Stimulated activated CD4-positive, alpha-beta T cell treated with anti-CD3 and anti-CD28 coated beads, Interleukin-12 subunit alpha, Interleukin-12 subunit beta, amount 100 ng/mL, for 48 hours (primary cell): ENCODE measurements around the gene SIDT1.

Experiments
- DNase-seq, 3 donors: peaks; one replicate each; pipeline ENCODE4 v3.0.0-alpha.2; 2020; ENCODE audit warnings: low read depth in 2 of 3, low spot score in 1 of 3

SIDT1 gene

DNA sequence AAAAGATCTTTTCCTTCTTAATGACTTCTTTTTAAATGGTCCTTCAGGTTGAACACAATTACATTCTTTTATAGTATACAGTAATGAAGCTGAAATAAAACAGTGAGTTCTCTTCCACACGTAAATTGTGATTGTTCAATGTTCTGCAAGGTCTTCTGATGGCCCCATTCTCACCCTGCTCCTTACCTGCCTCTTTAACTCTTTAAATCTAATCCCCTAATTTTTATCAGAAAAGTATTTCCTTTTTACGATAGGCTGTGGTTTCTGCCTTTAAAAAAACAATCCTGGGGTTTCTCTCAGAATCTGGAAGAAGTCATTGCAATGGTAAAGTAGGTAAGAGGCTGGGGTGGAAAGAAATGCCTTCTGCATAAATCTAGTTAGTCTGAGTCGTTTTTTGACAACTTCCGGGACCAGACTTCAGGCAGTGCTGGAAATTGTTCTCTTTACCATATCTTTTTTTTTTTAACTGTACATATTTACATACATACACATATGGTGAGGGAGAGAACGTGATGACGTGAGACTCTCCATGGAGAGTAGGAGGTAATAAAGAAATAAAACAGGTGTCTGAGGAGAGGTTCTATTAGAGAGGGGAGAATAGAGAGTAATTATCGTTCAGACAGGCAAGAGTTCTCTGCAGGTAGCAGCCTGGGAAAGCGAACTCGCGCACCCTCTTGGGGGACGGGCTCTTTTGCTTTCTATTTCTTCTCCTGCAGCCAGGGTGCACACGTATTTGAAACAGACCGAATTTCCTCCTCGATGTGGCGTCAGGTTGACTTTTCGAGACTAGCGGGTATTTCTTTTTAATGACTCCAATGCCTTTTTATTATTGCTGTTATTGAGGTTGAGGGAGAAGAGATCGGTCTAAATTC lies at the start of gene SIDT1:
TSS of gene SIDT1 (plus strand) at position 730 of the 872 bp plus-strand sequence. CDS start 467 bp downstream, outside the sequence.
- peak; percentile 47 to 53 (median 48) for DNase-seq

DNA sequence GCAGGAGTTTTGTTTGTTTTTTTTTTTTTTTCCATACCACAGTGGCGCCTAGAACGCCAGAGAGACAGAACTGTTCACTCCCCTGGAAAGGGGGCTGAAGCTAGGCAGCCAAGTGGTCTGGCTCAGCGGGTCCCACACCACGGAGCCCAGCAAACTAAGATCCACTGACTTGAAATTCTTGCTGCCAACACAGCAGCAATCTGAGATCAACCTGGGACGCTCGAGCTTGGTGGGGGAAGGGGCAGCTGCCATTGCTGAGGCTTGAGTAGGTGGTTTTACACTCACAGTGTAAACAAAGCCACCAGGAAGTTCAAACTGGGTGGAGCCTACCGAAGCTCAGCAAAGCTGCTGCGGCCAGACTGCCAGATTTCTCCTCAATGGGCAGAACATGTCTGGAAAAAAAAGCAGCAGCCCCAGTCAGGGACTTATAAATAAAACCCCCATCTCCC lies 47.2 kb upstream of the SIDT1 start:
- no peak for DNase-seq

- no peak for DNase-seq
Measured at GRCh38 chr3:113495035-113495434, 37.3 kb upstream of the SIDT1 start.

DNA sequence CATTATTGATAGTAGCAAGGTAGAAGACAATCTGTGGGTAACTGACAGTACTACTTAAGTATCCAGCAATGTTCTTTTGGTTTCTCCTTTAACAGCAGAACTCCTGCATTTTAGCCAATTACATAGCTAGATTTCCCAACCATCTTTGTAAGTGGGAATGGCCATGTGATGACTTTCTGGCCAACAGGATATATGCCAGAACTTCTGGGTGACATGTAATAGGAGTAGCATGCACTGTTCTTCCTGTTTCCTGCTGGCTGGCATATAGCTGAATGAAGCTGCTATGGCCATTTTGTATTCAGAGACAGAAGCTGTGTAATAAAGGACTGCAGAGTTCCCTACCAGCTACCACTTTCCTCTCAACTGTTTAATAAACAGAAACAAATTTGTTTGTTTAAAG lies 35.4 kb upstream of the SIDT1 start:
- no peak for DNase-seq

GRCh38 chr3:113498221-113499005 lies 33.9 kb upstream of the SIDT1 start:
- DNase-seq = no peak

DNA sequence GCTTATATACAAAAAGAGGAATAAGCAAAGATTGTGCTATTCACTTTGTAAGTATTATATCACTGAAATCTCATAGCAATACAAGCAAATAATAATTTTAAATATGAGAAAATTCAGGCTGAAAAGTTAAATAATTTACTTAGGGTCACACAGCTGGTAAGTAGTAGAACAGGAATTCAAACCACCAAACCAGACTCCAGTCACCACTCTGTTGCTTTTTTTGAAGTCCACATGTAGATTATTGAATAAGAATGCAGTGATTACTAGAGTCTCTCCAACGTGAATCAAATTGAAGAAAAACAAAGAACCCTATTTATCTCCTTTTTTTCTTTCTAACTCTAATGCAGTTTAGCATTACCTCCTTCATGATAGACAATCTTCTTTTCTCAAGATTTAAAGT lies 33.3 kb upstream of the SIDT1 start:
- DNase-seq = no peak

DNA sequence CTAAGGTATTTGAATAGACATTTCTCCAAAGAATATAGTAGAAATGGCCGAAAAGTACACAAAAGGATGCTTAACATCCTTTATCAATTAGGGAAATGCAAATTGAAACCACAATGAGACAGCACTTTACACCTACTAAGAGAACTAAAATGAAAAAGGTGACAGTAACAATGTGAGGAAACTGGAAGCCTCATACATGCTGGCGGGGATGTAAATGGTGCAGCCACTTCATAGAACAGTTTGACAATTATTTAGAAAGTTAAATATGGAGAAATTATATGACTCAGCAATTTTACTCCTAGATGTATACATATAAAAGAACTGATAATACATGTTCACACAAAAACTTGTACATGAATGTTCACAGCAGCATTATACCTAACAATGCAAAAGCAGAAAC lies 30.8 kb upstream of the SIDT1 start:
- no peak for DNase-seq

DNA sequence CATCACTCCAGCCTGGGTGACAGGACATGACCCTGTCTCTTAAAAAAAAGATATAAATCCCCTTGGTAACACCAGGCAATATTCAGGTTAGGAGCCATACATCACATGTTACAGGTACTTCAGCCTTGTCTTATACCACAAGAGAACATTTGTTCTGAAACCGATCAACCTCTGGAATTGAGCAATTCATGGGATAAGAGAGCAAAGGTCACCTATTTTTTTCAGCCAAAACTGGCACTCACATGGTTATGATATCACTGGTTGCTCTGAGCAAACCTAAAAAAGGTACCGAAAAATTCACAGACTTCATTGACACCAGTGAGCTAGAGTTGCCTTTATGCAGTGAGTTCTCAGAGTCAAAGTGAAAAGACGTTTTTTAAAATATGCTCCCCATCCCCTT lies 26.5 kb upstream of the SIDT1 start:
- DNase-seq = no peak

DNA sequence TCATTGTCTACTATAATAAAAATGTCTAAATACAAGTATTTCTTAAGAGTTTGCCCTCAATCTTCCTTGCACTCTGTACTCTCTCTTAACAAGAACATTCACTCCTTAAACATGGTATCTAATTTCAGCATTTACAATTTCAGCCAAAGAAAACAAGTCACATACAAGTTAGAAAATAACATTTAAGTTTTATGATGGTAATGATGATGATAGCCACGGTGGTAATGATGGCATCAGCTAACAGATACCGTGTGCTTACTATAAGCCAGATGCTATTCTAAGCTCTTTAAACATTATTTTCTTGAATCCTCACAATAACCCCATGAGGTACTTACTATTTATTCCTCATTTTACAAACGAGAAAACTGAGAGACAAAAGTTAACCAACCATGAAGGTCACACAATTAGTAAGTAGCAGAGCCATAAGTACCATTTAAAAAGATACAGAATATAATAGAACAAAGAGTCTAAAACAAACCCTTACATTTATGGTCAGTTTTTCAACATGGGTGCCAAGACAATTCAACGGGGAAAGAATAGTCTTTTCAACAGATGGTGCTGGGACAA lies 24.8 kb upstream of the SIDT1 start:
- DNase-seq = no peak

GRCh38 chr3:113508966-113509365 lies 23.4 kb upstream of the SIDT1 start:
- no peak for DNase-seq

DNA sequence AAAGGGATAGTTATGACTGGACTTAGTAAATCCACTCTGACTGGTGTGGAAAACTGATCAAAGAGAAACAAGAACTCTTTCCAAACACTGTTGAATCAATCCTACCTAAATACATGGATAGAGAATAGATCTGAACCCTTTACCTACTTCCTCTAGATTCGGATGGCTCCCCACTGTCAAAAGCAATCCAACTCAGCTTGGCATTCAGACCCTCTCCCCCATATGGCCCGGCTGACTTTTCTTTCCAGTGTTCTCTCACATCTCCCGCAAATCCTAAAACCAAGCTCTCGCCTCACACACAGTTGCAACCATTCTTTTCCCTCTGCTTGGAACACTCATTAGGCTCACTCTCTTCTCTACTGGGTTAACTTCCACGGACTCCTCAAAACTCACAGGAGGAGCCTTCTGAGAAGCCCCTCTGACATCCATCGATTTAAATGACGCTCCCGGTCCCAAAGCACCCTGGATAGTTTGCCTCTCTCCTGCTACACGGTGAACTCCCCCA lies 18.0 kb upstream of the SIDT1 start:
- DNase-seq = no peak

DNA sequence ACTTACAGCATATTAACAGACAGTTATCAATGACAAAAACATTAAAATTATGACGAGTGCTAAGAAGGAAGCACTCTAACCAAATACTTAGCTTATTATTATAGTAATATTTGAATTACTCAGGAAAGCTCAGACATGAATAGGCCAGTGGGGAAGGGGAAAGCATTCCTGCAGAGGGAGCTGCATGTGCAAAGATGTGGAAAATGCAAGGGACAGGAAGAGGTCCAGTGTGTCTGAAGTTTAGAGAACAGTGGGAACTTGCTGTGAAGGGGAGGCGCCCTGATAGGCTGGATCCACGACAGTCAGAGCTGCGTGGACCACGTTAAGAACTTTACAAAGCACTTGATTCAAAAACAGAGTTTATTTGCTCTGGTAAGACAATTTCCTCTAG lies 16.2 kb upstream of the SIDT1 start:
- DNase-seq = no peak

GRCh38 chr3:113521981-113522380 lies 10.4 kb upstream of the SIDT1 start:
- no peak for DNase-seq

GRCh38 chr3:113523241-113523640 lies 9.1 kb upstream of the SIDT1 start:
- DNase-seq = no peak

DNA sequence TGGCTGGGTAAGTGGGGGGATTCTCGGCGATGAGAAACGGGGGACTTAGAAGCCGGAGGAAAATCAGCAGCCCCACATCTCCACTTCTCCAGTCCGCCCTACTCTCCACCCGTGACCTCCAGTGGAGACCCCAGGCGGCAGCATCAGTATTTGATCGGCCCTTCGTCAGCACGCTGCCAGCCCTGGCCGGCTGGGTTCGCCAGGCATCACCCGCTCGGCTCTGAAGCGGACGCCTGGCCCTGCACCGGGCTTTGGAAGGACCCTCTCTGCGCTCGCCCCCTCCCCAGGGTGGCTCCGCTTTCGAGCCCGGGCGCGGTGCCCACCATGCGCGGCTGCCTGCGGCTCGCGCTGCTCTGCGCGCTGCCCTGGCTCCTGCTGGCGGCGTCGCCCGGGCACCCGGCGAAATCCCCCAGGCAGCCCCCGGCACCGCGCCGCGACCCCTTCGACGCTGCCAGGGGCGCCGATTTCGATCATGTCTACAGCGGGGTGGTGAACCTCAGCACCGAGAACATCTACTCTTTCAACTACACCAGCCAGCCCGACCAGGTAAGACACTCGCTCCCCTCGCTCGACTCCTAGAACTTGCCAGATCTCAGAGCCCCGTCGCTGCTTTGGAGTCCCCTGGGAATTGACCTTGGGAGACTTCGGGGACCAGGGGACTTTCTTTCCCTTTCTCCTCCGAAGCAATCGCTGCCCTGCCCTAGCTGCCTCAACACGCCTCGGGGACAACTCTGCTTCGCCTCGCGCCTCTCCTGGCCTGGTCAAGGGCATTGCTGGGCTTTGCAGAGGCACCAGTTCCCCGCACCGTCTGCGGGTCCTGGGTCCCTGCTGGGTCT lies 561 bp downstream of the SIDT1 start:
- peak in 1 of 3 donors; percentile 30 for DNase-seq

- DNase-seq = peak; percentile 10 to 28 (median 15)
Measured at GRCh38 chr3:113533534-113533892, 1.2 kb downstream of the SIDT1 start.

DNA sequence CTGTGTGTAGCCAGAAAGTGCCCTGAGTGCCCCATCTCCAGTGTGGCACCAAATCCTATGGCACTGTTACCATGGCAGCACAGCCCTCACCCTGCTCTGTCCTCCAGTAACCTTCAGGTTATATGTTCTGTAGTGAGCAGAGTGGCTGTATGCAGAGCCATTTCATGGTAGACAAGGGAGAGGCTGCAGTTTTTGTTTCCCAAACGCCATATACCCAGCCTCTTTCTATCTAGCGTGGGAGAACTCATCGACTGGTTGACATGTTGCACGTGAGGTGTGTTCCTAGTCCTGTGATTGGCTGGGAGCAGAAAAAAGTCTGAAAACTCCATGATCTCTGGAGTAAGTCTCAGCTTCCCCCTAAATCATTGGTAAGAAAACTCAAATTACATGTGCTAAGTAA lies 2.0 kb downstream of the SIDT1 start:
- no peak for DNase-seq

DNA sequence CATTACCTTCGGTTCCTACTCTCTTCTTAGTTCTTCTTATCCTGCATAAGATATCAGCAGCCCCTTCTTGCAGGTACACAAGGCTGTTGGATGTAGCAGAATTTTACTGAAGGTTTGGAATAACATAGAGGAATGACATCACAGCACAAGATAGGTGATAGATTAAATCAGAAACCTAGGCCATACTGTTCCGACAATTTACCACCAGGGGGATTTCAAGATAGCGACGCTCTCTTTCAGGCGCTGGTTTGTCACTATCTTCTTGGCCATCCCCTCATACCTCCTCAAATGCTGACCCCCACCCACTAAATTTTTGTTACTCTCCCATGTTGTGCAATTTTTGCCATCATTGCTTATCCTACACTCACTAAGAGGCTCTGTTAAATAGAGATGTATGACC lies 3.5 kb downstream of the SIDT1 start:
- no peak for DNase-seq

DNA sequence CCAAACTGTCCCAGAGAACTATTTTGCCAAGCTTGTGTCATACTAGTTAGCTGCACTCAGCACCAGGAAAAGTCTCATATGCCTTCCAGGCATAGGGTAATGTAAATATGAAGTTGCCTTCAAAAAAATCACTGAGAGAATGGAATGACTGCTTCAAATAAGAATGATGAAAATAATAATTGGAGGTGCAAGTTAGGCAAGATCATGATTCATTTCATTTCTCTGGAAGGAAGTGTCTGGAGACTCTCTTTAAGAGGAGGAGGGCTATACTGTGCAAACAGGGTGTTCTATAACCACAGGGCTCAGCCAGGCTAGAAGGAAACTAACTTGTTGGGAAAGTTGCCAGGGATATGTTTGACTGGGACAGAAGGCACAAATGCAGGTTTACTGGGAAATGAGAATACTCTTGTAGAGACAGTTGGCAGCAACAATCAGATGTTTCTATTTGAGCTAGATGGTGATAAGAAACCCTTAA lies 4.3 kb downstream of the SIDT1 start:
- no peak for DNase-seq

DNA sequence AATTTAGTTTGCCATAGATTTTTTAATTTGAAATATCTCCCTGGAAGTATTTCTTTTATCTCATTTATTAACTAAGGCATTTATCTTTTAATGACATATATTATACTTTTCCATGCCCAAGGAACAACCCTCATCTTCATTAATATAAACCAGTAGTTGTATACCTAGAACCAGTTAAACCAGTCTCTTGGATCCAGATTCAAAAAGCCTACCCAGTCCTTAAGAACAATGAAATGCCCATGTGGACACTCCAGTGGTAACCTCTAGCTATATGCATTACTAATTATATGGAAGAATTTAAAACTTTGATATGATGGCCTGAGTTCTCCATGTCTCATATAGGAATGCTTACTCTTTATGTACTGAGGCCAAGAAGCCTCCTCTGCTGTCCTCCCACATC lies 4.8 kb downstream of the SIDT1 start:
- DNase-seq = no peak

DNA sequence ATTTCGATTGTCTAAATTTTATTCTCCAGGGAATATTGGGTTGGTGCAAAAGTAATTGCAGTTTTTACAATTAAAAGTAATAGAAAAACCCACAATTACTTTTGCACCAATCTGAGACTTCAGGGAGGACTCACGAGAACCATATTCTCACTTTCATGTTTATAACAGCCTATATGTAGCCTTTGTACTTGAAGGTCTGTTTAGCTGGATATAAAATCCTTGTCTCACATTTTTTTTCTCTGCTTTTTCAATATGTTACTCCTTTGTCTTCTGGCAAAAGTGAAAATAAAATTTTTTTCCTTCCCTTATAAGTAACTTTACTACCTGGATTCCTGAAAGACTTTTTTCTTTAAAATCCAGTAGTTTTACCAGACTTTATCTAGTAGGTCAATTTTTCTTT lies 9.2 kb downstream of the SIDT1 start:
- DNase-seq = no peak
